ENCODE results near the gene BTBD19. TPM values are rescaled to one million over a fixed set of nuclear protein-coding genes. Genes with fewer than 3 reads are reported as not detected.

BTBD19 gene
- total RNA-seq, 6 experiments from 2014 or later: 12.2 to 21.4 (median 13.9) TPM

GRCh38 chr1:44853201-44853600 is 44.9 kb downstream of the BTBD19 start:
- no peak for DNase-seq
- TF ChIP-seq CTCF (IDR thresholded peaks at IDR 0.05): no peak
- H3K9me3 Mint-ChIP-seq: no peaks in the 10 kb centered on the region
- no peak overlapping the region for H3K4me3 Mint-ChIP-seq
- H3K27ac Mint-ChIP-seq: no peak overlapping the region
- no peaks in the 10 kb centered on the region for H3K27me3 Mint-ChIP-seq (ENCODE audit: insufficient read depth)
- peaks cover 7% of the 10 kb centered on the region for H3K4me1 Mint-ChIP-seq (ENCODE audit: low read depth)
- peaks cover 41% of the 10 kb centered on the region for H3K36me3 Mint-ChIP-seq (ENCODE audit: low read depth)

GRCh38 chr1:44854970-44855369 is 46.6 kb downstream of the BTBD19 start:
- peaks cover 2% of the 10 kb centered on the region for H3K4me1 Mint-ChIP-seq (ENCODE audit: low read depth)
- no peak for TF ChIP-seq CTCF (IDR thresholded peaks at IDR 0.05)
- H3K9me3 Mint-ChIP-seq: no peaks in the 10 kb centered on the region

GRCh38 chr1:44855742-44856141 is 47.4 kb downstream of the BTBD19 start:
- no peak for TF ChIP-seq CTCF (IDR thresholded peaks at IDR 0.05)
- Mint-ChIP-seq H3K27me3 (ENCODE audit: insufficient read depth) (no peaks in the 10 kb centered on the region), H3K36me3 (ENCODE audit: low read depth) (peaks cover 34% of the 10 kb centered on the region), H3K9me3 (no peaks in the 10 kb centered on the region), H3K4me3 (no peak overlapping the region), H3K4me1 (ENCODE audit: low read depth) (no peaks in the 10 kb centered on the region), H3K27ac (no peak overlapping the region)
- DNase-seq: no peak

More at GRCh38 chr1:44854970-44855369, 46.6 kb downstream of the BTBD19 start:
- Mint-ChIP-seq H3K36me3 (ENCODE audit: low read depth) (peaks cover 38% of the 10 kb centered on the region), H3K27ac (no peak overlapping the region), H3K27me3 (ENCODE audit: insufficient read depth) (no peaks in the 10 kb centered on the region), H3K4me3 (no peak overlapping the region)
- DNase-seq: no peak

- Mint-ChIP-seq H3K4me3 (no peak overlapping the region), H3K9me3 (no peaks in the 10 kb centered on the region), H3K36me3 (ENCODE audit: low read depth) (peaks cover 34% of the 10 kb centered on the region), H3K27ac (no peak overlapping the region), H3K4me1 (ENCODE audit: low read depth) (no peaks in the 10 kb centered on the region), H3K27me3 (ENCODE audit: insufficient read depth) (no peaks in the 10 kb centered on the region)
- DNase-seq: no peak
- TF ChIP-seq CTCF (IDR thresholded peaks at IDR 0.05): no peak
Observed at GRCh38 chr1:44857446-44857845, 49.1 kb downstream of the BTBD19 start.

- peaks cover 20% of the 10 kb centered on the region for H3K36me3 Mint-ChIP-seq (ENCODE audit: low read depth)
- no peak overlapping the region for H3K4me3 Mint-ChIP-seq
- TF ChIP-seq CTCF (IDR thresholded peaks at IDR 0.05): no peak
- no peak overlapping the region for H3K27ac Mint-ChIP-seq
- no peaks in the 10 kb centered on the region for H3K27me3 Mint-ChIP-seq (ENCODE audit: insufficient read depth)
- H3K4me1 Mint-ChIP-seq (ENCODE audit: low read depth): peaks cover 7% of the 10 kb centered on the region
- H3K9me3 Mint-ChIP-seq: no peaks in the 10 kb centered on the region
- DNase-seq: no peak
Observed at GRCh38 chr1:44860331-44860730, 52.0 kb downstream of the BTBD19 start.

GRCh38 chr1:44860891-44861425 is 52.6 kb downstream of the BTBD19 start:
- Mint-ChIP-seq H3K4me1 (ENCODE audit: low read depth) (peaks cover 7% of the 10 kb centered on the region), H3K27me3 (ENCODE audit: insufficient read depth) (no peaks in the 10 kb centered on the region), H3K36me3 (ENCODE audit: low read depth) (peaks cover 15% of the 10 kb centered on the region), H3K27ac (no peak overlapping the region), H3K4me3 (no peak overlapping the region), H3K9me3 (no peaks in the 10 kb centered on the region)
- no peak for DNase-seq
- no peak for TF ChIP-seq CTCF (IDR thresholded peaks at IDR 0.05)
